G401.6 (cell line): ENCODE results near the gene YTHDC2.
"Not testable (repeated sequence)": the region's sequence is repeated elsewhere in the genome, so short reads cannot be mapped to it uniquely, and the experiment has no call there.

Experiments used
- FAIRE-seq: peaks from 2 replicates; lab custom pipeline; 2012; peaks lifted over from hg19 to GRCh38; lab: Jason Lieb, UNC

YTHDC2 gene

DNA sequence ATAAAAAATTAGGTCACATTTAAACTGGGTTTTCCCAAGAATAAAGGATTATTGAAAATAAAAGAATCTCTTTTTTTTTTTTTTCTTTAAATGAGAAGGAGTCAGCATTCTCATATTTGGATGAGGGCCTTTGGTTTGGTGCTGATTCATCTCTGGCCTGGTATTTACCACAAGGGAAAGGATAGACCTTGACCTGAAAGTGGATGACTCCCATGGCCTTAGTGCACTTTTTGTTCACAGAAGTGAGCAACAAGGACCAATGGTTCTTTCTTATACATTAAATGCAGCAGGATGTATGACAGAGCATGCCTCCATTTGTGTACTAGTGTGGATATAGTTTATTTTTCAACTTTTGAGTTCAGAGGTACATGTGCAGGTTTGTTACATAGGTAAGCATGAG is 6.9 kb downstream of the YTHDC2 start:
- no peak for FAIRE-seq

DNA sequence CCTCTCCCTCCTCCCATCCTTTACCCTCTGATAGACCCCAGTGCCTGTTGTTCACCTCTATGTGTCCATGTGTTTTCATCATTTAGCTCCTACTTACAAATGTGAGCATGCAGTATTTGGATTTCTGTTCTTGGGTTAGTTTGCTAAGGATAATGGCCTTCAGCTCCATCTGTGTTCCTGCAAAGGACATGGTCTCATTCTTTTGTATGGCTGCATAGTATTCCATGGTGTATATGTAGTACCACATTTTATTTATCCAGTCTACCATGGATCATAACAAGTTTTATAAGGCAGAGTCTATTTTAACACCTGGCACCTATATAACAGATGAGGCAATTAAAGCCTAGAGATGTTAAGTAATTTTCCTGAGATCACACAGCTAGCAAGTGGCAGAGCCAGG is 7.4 kb downstream of the YTHDC2 start:
- no peak for FAIRE-seq

DNA sequence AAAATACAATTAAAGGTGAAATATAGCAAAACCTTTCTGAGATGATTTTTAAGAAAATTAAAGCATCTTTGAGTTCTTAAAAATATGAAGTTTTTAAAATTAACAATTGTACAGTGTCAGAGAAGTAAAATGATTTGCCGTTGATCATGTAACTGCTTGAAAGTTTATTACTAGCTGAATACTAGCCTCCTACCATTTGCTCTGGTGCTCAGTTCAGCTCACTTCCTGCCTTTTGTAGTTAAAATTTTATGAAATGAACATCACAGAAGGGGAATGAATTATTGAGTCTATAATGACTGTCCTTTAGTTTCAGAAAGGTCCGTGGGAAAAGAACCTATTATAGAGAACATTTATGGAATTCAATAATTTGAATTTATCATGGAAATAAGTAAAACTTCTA is 9.7 kb downstream of the YTHDC2 start:
- no peak for FAIRE-seq

DNA sequence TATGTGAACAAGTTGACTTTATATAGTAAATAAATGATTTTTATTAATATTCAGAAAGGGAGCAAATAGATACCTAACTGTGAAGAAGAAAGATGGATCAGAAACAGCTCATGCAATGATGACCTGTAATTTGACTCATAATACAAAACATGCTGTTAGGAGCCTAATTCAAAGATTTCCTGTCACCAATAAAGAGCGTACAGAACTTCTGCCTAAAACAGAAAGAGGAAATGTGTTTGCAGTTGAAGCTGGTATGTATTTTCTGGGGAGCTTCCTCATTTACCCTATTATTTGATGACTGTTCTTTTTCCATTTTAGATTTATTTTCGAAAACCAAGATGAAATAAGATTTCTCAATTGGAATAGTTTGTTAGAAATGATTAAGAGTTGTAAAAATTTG is 11.4 kb downstream of the YTHDC2 start:
- FAIRE-seq = no peak

DNA sequence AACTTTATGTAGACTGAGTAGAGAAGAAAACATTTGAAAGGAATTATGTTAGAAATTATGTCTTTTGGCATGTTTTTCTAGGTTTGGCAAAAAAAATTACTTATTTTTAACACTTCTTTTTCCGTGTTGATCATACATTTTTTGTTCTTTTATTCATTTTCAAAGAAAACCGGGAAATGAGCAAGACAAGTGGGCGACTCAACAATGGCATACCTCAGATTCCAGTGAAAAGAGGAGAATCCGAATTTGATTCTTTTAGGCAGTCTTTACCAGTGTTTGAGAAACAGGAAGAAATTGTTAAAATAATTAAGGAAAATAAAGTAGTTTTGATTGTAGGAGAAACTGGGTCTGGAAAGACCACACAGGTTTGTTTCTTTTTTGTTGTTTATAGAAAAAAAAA is 12.9 kb downstream of the YTHDC2 start:
- FAIRE-seq = no peak

DNA sequence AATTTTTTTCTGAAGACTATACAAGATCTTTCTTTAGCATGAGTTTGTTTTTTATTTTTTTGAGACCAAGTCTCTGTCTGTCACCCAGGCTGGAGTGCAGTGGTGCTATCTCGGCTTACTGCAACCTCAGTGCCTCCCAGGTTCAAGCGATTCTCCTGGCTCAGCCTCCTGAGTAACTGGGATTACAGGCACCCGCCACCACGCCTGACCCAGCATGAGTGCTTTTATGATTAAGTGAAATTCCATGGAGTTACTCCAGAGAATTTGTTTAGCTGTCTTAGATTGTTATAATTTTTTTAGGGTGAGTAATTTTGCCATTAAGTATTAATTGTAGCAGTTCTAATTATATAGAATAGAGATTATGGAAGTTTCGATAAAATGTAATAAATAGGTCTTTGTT is 14.3 kb downstream of the YTHDC2 start:
- no peak for FAIRE-seq

DNA sequence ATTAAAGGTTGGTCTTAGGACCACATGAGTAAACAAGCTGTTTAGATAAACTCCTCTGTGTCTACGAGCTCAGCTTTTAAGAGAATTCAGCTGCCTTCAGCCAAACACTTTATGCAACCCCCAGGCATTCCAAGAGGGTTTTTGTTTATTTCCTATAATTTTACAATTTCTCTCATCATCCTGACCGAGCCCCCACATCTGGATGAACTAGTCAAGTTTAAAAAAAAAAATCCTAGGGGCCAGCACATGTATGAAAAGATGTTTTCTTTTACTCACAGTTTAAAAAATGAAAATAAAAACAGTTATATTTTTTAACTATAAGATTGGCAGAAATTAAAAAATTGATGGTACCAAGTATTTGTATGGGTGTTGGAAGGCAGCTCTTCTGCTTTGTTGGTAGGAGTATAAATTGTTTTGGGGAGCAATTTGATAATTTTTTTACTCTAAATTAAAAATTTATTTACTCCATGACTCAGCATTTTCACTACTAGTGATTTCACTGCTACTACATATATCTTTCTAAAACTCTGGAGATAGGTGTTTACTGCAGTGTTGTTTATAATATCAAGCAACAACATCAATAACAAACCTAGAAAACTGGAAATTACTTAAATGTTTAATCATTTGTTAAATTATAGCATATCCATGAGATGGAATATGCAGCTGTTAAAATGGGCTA is 18.1 kb downstream of the YTHDC2 start:
- peak; percentile 39 for FAIRE-seq

DNA sequence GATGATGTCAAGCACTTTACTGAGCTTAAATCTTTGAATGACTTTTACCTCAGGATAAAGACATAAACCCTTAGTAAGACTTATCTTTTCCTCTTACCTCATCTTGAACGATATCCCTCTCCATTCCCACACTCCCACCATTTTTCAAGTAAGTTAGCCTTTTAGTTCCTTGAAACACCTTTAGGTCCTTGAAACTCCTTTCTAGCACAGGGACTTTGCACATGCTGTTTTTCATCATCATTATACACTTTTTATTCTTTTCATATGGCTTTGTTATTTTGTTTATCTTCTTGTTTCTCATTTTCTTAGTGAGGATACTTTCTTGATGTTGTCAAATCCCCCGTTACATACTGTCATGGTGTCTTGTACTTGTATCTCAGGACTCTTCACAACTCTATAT is 24.8 kb downstream of the YTHDC2 start:
- no peak for FAIRE-seq

DNA sequence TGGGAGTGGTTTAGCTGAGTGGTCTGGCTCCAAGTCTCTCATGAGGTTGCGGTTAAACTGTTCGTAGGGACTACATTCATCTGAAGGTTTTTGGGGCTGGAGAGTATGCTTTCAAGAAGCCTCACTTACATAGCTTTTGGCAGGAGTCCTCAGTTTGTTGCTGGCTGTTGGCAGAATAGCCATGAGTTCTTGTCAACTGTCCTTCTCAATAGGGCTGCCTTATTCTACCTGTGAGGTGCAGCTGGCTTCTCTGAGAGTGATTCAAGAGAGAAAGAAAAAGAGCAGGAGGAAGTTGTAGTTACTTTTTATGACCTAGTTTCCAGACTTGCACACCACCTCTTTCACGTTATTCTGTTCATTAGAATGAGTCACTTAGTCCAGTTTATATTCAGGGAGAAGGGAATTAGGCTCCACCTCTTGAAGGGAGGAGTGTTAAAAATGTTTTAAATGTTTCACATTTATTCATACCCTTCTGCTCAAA is 33.2 kb downstream of the YTHDC2 start:
- no peak for FAIRE-seq

DNA sequence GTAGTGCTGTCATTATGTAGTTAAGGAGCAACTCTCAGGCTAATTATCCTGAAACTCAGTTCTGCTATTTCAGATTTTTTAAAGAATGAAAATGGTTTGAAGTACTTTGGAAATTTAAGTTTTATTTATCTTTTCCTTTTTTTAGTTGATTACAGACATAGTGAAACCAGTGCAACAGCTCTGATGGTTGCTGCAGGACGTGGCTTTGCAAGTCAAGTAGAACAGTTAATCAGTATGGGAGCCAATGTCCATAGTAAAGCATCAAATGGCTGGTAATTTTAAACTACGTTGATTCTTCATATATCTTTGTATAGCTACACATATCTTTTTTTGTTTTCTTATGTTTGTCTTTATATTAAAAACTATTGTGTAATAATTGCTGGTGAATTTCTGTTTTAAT is 34.9 kb downstream of the YTHDC2 start:
- FAIRE-seq = no peak

DNA sequence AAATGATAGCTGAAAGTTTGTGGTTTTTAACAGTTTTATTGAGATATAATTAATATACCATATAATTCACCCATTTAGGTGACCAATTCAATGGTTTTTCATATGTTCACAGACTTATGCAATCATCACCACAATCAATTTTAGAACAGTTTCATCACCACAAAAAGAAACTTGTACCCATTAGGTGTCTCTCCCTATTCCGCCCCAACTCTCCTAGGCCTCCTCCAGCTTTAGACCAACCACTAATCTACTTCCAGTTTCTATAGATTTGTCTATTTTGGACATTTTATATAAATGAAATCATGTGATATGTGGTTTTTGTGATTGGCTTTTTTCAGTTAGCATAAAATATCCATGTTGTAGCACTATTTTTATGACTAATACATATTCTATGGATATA is 38.6 kb downstream of the YTHDC2 start:
- no peak for FAIRE-seq

DNA sequence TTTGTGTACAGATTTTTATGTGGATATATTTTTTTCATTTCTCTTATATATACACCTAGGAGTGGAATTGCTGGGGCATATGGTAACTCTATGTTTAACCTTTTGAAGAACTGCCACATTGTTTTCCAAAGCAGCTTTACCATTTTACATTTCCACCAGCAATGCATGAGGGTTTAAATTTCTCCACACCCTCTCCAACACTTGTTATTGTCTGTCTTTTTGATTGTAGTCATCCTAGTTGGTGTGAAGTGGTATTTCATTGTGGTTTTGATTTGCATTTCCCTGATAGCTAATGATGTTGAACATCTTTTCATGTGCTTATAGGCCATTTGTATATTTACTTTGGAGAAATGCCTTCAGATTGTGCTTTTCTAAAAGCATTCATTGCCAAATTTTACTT is 39.1 kb downstream of the YTHDC2 start:
- no peak for FAIRE-seq

DNA sequence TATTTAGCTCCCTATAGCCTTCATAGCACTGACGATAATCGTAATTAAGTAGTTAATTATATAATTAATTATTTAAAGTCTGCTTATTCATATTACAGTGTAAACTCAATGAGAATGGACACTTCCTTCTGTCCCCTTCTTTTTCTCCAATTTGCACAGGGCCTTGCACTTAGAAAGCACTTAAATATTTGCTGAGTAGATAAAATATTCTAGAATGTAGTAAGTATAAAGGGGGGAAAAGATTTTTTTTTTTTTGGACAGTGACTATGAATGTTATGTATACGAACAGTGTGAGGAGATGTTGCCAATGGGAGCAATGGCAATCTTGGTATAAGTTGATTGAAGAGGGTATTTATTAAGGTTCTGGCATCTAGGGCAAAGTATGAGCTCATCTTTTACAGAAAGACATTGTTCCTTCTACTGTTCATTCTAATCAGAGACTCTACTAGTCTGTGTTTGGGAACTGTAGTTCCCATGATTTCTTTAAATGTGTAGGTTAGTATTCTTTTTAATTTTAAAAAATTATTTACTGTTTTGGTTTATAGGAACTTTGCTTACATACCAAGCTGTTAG is 49.4 kb downstream of the YTHDC2 start:
- no peak for FAIRE-seq

DNA sequence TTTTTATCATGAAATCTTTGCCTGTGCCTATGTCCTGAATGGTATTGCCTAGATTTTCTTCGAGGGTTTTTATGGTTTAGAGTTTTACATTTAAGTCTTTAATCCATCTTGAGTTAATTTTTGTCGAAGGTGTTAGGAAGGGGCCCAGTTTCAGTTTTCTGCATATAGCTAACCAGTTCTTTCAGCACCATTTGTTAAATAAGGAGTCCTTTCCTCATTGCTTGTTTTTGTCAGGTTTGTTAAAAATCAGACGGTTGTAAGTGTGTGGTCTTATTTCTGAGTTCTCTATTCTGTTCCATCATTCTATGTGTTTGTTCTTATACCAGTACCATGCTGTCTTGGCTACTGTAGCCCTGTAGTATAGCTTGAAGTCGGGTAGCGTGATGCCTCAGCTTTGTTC is 55.9 kb downstream of the YTHDC2 start:
- no peak for FAIRE-seq

DNA sequence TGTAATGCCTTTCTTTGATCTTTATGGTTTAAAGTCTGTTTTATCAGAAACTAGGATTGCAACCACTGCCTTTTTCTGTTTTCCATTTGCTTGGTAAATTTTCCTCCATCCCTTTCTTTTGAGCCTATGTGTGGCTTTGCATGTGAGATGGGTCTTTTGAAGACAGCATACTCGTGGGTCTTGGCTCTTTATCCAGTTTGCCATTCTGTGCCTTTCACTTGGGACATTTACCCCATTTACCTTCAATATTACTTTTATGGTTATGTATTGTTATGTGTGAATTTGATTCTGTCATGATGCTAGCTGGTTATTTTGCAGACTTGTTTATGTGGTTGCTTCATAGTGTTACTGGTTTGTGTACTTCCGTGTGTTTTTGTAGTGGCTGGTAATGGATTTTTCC is 59.2 kb downstream of the YTHDC2 start:
- no peak for FAIRE-seq

DNA sequence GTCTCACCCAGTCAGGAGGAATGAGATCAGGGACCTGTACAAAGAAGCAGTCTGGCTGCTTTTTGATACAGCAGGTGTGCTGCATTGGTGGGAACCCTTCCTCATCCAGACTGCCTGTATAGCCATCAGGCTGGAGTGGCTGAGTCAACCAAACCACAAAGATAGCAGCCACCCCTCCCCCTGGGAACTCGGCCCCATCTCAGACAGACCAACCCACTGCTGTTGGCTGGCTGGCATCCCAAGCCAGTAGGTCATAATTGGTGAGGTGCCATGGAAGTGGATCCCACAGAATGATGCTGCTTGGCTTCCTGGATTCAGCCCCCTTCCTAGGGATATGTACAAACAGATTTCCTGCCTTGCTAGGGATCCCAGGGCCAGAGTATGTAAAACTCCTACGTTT is 60.9 kb downstream of the YTHDC2 start:
- FAIRE-seq = no peak

DNA sequence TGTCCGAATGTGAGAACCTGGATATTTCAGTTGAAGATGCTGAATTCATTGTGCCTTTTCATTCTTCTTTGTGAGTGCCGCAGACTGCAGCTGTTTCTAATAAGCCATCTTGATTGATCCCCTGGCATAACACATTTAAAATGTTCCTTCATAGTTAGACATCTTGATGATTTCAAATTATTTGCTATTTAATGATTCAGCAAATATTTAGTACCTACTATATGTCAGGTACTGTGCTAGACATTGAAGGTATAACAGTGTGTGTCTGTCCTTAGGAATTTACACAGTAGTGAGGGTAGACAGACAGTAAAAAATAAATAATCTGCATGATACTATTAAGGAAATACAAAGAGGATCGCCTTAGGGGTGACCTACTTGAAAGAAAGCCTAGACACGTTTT is 61.6 kb downstream of the YTHDC2 start:
- FAIRE-seq = no peak

DNA sequence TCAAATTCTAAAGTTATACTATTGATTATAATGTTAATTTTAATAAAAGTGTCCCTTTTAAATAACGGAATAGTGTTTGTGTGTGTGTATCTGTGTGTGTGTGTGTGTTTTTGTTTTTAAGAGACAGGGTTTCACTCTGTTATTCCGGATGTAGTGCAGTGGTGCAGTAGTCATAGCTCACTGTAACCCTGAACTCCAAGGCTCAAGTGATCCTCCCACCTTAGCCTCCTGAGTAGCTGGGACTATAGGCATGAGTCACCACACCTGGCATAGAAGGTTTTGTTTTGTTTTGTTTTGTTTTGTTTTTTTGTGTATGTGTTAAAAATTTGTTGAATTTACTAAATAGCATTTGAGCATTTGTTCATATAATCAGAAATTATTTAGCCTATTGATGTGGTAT is 64.6 kb downstream of the YTHDC2 start:
- FAIRE-seq = no peak

DNA sequence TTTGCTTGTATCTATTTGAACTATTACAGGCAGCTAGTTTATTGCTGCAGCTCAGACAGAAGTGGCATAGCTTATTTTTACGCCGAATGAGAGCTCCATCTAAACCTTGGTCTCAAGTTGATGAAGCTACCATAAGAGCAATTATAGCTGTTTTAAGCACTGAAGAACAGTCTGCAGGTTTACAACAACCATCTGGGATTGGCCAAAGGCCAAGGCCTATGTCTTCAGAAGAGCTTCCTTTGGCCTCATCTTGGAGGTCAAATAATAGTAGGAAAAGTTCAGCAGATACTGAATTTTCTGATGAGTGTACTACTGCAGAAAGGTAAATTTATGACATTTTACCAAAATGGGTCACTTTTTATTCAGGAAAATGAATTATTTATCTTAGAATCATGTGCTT is 67.9 kb downstream of the YTHDC2 start:
- FAIRE-seq = no peak

DNA sequence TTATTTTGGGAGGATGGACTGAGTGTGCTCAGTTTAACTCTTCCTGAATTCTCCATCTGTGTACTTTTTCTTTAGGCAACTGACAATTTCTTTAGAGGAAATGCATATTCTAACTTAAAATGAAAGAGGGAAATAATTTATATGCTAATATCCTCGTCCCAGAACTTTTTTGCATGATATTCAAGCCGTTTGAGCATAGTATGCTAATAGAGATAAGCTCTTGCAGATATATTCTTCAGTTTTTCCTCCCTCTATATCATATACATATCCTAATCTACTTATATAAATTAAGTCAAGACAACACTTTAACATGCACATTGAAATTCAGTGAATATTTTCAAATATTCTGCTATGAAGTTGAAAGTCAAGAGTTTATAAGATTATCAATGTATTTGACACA is 84.7 kb downstream of the YTHDC2 start:
- FAIRE-seq = peak; percentile 34

DNA sequence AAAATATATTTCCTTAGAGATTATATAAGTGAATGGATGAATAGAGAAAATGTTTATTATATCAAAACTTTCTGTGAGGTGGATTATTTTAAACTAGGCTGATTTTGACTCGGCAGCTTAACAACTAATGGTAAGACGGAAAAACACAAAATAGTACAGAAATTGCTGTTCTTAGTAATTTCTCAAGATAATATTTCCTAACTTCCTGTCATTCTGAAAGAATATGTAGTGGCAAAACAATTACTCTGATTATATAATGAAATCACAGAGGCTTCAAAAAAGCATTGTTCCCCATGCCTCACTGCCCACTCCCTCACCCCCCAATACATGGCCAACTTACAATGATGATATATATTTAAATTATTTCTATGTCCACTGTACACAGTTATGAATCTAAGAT is 85.4 kb downstream of the YTHDC2 start:
- FAIRE-seq = no peak

DNA sequence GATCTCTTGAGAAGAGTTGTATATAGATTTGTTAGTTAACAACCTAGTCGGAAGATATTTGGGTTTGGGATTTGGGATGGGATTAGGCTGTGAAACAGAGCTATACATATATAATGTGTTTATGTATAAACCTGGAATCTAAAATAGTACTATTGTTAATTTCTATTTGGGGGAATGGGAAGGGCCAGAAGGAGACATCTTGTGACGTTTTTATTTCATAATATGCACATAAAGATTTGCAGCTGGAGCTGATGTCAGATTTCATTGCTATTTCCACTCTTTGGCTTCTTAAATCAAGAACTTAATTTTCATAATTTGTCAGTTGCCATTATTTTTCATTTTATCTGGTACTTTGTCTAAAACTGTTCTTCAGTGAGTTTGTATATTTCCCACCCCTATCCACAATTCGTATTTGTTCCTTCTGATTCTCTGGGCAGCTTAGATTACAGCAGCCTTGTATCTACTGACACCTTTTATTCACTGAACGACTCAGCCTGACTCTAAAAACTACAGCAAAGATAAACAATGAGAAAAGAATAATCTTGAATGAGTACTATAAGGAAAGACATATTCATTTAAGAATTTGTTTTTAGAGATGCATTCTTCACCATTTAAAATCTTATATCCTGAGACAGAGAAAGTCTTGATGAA is 86.9 kb downstream of the YTHDC2 start:
- FAIRE-seq = no peak

DNA sequence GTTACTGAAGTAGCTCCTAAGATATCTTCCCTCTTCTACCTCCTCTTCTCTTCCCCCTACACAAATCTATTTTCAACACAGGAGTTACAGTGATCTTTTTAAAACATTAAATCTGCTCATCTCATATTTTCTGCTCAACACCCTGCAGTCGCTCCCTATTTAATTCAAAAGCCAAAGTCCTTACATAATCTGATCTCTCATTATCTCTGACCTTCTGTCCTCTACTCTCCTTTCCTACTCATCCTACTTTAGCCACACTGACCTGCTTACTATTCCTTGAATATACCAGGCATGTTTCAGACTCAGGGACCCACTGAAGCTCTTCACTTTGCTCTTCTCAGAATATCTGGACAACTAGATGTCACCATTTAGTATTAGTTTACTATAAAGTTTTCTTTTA is 87.9 kb downstream of the YTHDC2 start:
- FAIRE-seq = no peak

DNA sequence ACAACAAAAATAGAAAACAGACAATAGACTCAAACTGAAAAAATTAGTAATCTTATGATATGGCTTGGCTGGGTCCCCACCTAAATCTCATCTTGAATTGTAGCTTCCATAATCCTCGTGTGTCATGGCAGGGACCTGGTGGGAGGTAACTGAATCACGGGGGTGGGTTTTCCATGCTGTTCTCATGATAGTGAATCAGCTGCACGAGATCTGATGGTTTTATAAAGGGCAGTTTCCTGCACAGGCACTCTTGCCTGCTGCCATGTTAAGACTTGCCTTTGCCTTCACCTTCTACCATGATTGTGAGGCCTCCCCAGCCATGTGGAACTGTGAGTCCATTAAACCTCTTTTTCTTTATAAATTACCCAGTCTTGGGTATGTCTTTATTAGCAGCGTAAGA is 89.8 kb downstream of the YTHDC2 start:
- FAIRE-seq = not testable (repeated sequence)
